Vagina (tissue), 2 donors: Measurements from ENCODE around the gene ZNF189.

Experiments used
- CTCF ChIP-seq, 3 experiments: fragments of 450-650 bp in 2 of 3; fragments of 200-600 bp in 1 of 3; sonication (generic) in 1 of 3; IDR thresholded peaks; one replicate each; pipeline ENCODE4 v1.5.1; 2017 to 2019; ENCODE audit warnings: antibody characterized with exemption in 3 of 3, mild to moderate bottlenecking in 2 of 3, moderate library complexity in 2 of 3
- POLR2AphosphoS5 ChIP-seq, 2 donors: sonication (generic); formaldehyde crosslinking; IDR thresholded peaks; one replicate each; pipeline ENCODE4 v1.9.0; 2017; ENCODE audit warnings: antibody characterized with exemption in 2 of 2, mild to moderate bottlenecking in 2 of 2, low read depth in 1 of 2; ENCODE audit not compliant: insufficient read depth in 1 of 2

GRCh38 chr9:101362450-101362849, 36.2 kb upstream of the ZNF189 start:
- TF ChIP-seq CTCF (IDR thresholded peaks at IDR 0.05) (no peak), POLR2AphosphoS5 (IDR thresholded peaks at IDR 0.05; ENCODE audit: insufficient read depth in 1 of 2, low read depth in 1 of 2) (no peak)
